ENCODE results near the gene FLOT1. TPM values are rescaled to one million over a fixed set of nuclear protein-coding genes. Genes with fewer than 3 reads are reported as not detected.
"Not testable (repeated sequence)": the region's sequence is repeated elsewhere in the genome, so short reads cannot be mapped to it uniquely, and the experiment has no call there.

FLOT1 gene
- polyA plus RNA-seq, 1 donor (not counting 4 experiments of a cell fraction or from before 2014, with no cell fraction given) = 21.6 TPM

GRCh38 chr6:30766461-30767157 is 24.1 kb upstream of the FLOT1 start:
- no peak overlapping the region for H3K4me2 ChIP-seq (ENCODE audit: control insufficient read depth, extremely low read depth, insufficient read depth, low read depth, low read length)
- FAIRE-seq (no peak), DNase-seq (ENCODE audit: low read depth, low spot score) (no peak)
- H3K36me3 ChIP-seq (ENCODE audit: control insufficient read depth in 2 of 2, extremely low read depth in 1 of 2, insufficient read depth in 2 of 2, low read length in 2 of 2) = no peaks in the 10 kb centered on the region
- no peaks in the 10 kb centered on the region for H3K27me3 ChIP-seq (ENCODE audit: control insufficient read depth, extremely low read depth, insufficient read depth, low read length)
- H3K27ac ChIP-seq (ENCODE audit: control insufficient read depth, insufficient read depth, low read length) = no peak overlapping the region
- H3K4me3 ChIP-seq (ENCODE audit: control insufficient read depth in 2 of 3, extremely low read depth in 1 of 3, insufficient read depth in 2 of 3, low read depth in 1 of 3, low read length in 3 of 3) = no peak overlapping the region
- no peak overlapping the region for H2AFZ ChIP-seq (ENCODE audit: control insufficient read depth, low read length)
- H3K79me2 ChIP-seq (ENCODE audit: control insufficient read depth, insufficient read depth, low read length) = no peaks in the 10 kb centered on the region
- no peak overlapping the region for H3K9ac ChIP-seq (ENCODE audit: control insufficient read depth, extremely low read depth, insufficient read depth, low read length)
- H4K20me1 ChIP-seq (ENCODE audit: control insufficient read depth, extremely low read depth, insufficient read depth, low read length) = no peaks in the 10 kb centered on the region
- H3K9me3 ChIP-seq (ENCODE audit: control insufficient read depth, low read depth, low read length) = no peaks in the 10 kb centered on the region
- H3K4me1 ChIP-seq (ENCODE audit: control insufficient read depth, extremely low read depth, insufficient read depth, low read length) = peaks cover 50% of the 10 kb centered on the region
- dilution Hi-C loops (cut with MboI; ENCODE audit: extremely low pct_ligation_motif_present, low sequenced_read_pairs) = no loop called here
- H3K9me1 ChIP-seq (ENCODE audit: control insufficient read depth, extremely low read depth, insufficient read depth, low read length) = no peaks in the 10 kb centered on the region
- TF ChIP-seq CTCF (optimal IDR thresholded peaks at IDR 0.05 in 1 of 3, IDR thresholded peaks at IDR 0.05 in 1 of 3, conservative IDR thresholded peaks at IDR 0.05 in 1 of 3; ENCODE audit: extremely low read depth in 1 of 3, insufficient read depth in 2 of 3, low read length in 3 of 3) = no peak
- no peak for TF ChIP-seq EZH2 (IDR thresholded peaks at IDR 0.05; ENCODE audit: low read length)

- H2AFZ ChIP-seq (ENCODE audit: control insufficient read depth, low read length); H3K27ac ChIP-seq (ENCODE audit: control insufficient read depth, insufficient read depth, low read length); H3K9me3 ChIP-seq (ENCODE audit: control insufficient read depth, low read depth, low read length); dilution Hi-C loops (cut with MboI; ENCODE audit: extremely low pct_ligation_motif_present, low sequenced_read_pairs); H3K9ac ChIP-seq (ENCODE audit: control insufficient read depth, extremely low read depth, insufficient read depth, low read length); FAIRE-seq; H3K27me3 ChIP-seq (ENCODE audit: control insufficient read depth, extremely low read depth, insufficient read depth, low read length); H3K4me2 ChIP-seq (ENCODE audit: control insufficient read depth, extremely low read depth, insufficient read depth, low read depth, low read length); H3K4me3 ChIP-seq (ENCODE audit: control insufficient read depth in 2 of 3, extremely low read depth in 1 of 3, insufficient read depth in 2 of 3, low read depth in 1 of 3, low read length in 3 of 3); H3K79me2 ChIP-seq (ENCODE audit: control insufficient read depth, insufficient read depth, low read length); H3K9me1 ChIP-seq (ENCODE audit: control insufficient read depth, extremely low read depth, insufficient read depth, low read length); DNase-seq (ENCODE audit: low read depth, low spot score); H3K36me3 ChIP-seq (ENCODE audit: control insufficient read depth in 2 of 2, extremely low read depth in 1 of 2, insufficient read depth in 2 of 2, low read length in 2 of 2); H4K20me1 ChIP-seq (ENCODE audit: control insufficient read depth, extremely low read depth, insufficient read depth, low read length): not testable (repeated sequence)
- peaks cover 58% of the 10 kb centered on the region for H3K4me1 ChIP-seq (ENCODE audit: control insufficient read depth, extremely low read depth, insufficient read depth, low read length)
Observed at GRCh38 chr6:30765495-30765894, 23.0 kb upstream of the FLOT1 start.

- H4K20me1 ChIP-seq (ENCODE audit: control insufficient read depth, extremely low read depth, insufficient read depth, low read length); FAIRE-seq; DNase-seq (ENCODE audit: low read depth, low spot score); dilution Hi-C loops (cut with MboI; ENCODE audit: extremely low pct_ligation_motif_present, low sequenced_read_pairs); H3K27me3 ChIP-seq (ENCODE audit: control insufficient read depth, extremely low read depth, insufficient read depth, low read length); H3K36me3 ChIP-seq (ENCODE audit: control insufficient read depth in 2 of 2, extremely low read depth in 1 of 2, insufficient read depth in 2 of 2, low read length in 2 of 2); H3K4me3 ChIP-seq (ENCODE audit: control insufficient read depth in 2 of 3, extremely low read depth in 1 of 3, insufficient read depth in 2 of 3, low read depth in 1 of 3, low read length in 3 of 3); H3K9me1 ChIP-seq (ENCODE audit: control insufficient read depth, extremely low read depth, insufficient read depth, low read length); H3K9me3 ChIP-seq (ENCODE audit: control insufficient read depth, low read depth, low read length); H3K79me2 ChIP-seq (ENCODE audit: control insufficient read depth, insufficient read depth, low read length): not testable (repeated sequence)
- Histone ChIP-seq H3K27ac (ENCODE audit: control insufficient read depth, insufficient read depth, low read length) (peak overlapping the region; percentile 86), H2AFZ (ENCODE audit: control insufficient read depth, low read length) (peak overlapping the region; percentile 59), H3K9ac (ENCODE audit: control insufficient read depth, extremely low read depth, insufficient read depth, low read length) (peak overlapping the region; percentile 50), H3K4me2 (ENCODE audit: control insufficient read depth, extremely low read depth, insufficient read depth, low read depth, low read length) (peak overlapping the region; percentile 31), H3K4me1 (ENCODE audit: control insufficient read depth, extremely low read depth, insufficient read depth, low read length) (peaks cover 59% of the 10 kb centered on the region)
Observed at GRCh38 chr6:30764490-30765043, 22.1 kb upstream of the FLOT1 start.

Data from keratinocyte (primary cell).